Mucosa of descending colon (tissue), 3 donors: ENCODE measurements around the gene ADGRE2. TPM values are rescaled to one million over a fixed set of nuclear protein-coding genes. Genes with fewer than 3 reads are reported as not detected.

ENCODE experiments used
- ATAC-seq: fragments of 200-7000 bp; cut with Tn5 transposase; one replicate; pipeline ENCODE4 v1.9.1; 2020; ENCODE audit warnings: mild to moderate bottlenecking, moderate library complexity
- DNase-seq, 3 donors: peaks; one replicate each; pipeline ENCODE4 v3.0.0-alpha.2; 2020
- H3K36me3 ChIP-seq: fragments of 200-600 bp; one replicate; pipeline ENCODE4 v1.8.0; 2021; ENCODE audit warnings: low read depth, mild to moderate bottlenecking
- H3K4me1 ChIP-seq: fragments of 200-600 bp; one replicate; pipeline ENCODE4 v1.8.0; 2021; ENCODE audit warnings: low read depth, mild to moderate bottlenecking
- H3K4me3 ChIP-seq: fragments of 200-600 bp; one replicate; pipeline ENCODE4 v1.8.0; 2021; ENCODE audit warnings: mild to moderate bottlenecking
- H3K9me3 ChIP-seq: fragments of 200-600 bp; one replicate; pipeline ENCODE4 v1.8.0; 2021; ENCODE audit warnings: mild to moderate bottlenecking
- intact Hi-C, 2 donors: fragments of 100-400 bp; cut with DNase I in 1 of 2; cut with micrococcal nuclease in 1 of 2; formaldehyde crosslinking; loops; one replicate each; pipeline versions ENCODE4 v1.11.0 to v1.11.1; 2022; cut with DNase I, micrococcal nuclease
- total RNA-seq, 3 donors: library from RNA; stranded (reverse); fragmentation: NEBNext Ultra II Directional in 2 of 3; extraction: Animal tissue kit (Norgen Biotek cat#: 25700) in 2 of 3; gene quantifications; one replicate each; pipeline versions ENCODE4 v1.2.1 to v1.2.4, GENCODE V29; 2021 to 2023
- TF ChIP-seq, protein P1 (sequence below): fragments of 200-600 bp; IDR thresholded peaks from one replicate; pipeline ENCODE4 v1.8.0; 2022; ENCODE audit warnings: antibody characterized with exemption, mild to moderate bottlenecking
- donor health status: DM: no; HTN: no; CAD: no; lungs with moderate emphysema.
- donor health status: DM: no; HTN: no; CAD: no.
- donor health status: DM: no; HTN: yes; CAD: no.

The ADGRE2 gene
- total RNA-seq, 3 donors from 2014 or later, result 1.1 to 4.2 (median 1.9) TPM

DNA sequence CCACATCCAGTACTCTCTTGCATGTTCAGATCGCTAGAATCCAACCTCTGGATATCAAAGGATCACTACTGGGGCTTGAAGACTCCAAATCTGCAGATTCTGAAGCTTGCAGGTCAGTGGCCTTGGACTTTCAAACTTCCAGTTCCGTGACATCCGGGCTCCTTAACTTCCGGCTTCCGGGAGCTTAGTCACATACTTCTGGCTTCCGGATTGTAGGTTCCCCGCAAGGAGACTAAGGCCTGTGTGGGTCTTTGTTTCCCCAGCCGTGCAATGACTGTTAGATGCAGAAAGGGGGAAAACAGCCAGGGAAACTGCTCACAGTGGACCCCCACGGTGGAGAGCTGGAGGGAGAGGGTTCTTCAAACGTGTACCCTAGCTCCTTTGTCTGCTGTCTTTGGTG lies 47.2 kb downstream of the ADGRE2 start:
- ATAC-seq, result no peak
- intact Hi-C loops, result no loop called here
- TF ChIP-seq, protein P1, sequence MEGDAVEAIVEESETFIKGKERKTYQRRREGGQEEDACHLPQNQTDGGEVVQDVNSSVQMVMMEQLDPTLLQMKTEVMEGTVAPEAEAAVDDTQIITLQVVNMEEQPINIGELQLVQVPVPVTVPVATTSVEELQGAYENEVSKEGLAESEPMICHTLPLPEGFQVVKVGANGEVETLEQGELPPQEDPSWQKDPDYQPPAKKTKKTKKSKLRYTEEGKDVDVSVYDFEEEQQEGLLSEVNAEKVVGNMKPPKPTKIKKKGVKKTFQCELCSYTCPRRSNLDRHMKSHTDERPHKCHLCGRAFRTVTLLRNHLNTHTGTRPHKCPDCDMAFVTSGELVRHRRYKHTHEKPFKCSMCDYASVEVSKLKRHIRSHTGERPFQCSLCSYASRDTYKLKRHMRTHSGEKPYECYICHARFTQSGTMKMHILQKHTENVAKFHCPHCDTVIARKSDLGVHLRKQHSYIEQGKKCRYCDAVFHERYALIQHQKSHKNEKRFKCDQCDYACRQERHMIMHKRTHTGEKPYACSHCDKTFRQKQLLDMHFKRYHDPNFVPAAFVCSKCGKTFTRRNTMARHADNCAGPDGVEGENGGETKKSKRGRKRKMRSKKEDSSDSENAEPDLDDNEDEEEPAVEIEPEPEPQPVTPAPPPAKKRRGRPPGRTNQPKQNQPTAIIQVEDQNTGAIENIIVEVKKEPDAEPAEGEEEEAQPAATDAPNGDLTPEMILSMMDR, result no peak

DNA sequence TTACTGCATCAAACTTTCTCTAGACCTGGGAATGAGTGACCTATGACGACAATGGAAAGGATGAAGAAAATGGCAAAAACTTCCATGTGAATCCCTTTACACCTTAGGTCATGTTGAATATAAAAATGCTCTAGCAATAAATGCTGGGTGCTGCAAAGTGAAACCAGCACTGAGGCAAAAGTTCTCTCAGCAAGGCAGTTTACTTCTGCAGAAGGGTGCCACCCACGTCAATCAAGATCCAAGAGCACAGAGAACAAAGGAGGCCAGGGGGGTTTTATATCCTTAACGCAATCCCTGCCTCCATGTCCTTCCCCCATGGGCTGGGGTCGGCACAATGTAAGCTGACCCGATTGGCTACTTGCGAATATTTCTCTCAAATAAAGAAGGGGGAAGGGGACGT lies 49.8 kb downstream of the ADGRE2 start:
- TF ChIP-seq, protein P1, result no peak
- no peaks in the 10 kb centered on the region for H3K36me3 ChIP-seq
- H3K9me3 ChIP-seq, result peaks cover 56% of the 10 kb centered on the region
- no peak overlapping the region for H3K4me3 ChIP-seq
- no peak for DNase-seq
- no peak for ATAC-seq
- intact Hi-C loops, result no loop called here
- no peaks in the 10 kb centered on the region for H3K4me1 ChIP-seq

More for the DNA sequence above, 47.2 kb downstream of the ADGRE2 start:
- Histone ChIP-seq H3K36me3 (no peaks in the 10 kb centered on the region), H3K9me3 (peaks cover 31% of the 10 kb centered on the region), H3K4me3 (no peak overlapping the region), H3K4me1 (no peaks in the 10 kb centered on the region)
- no peak for DNase-seq

DNA sequence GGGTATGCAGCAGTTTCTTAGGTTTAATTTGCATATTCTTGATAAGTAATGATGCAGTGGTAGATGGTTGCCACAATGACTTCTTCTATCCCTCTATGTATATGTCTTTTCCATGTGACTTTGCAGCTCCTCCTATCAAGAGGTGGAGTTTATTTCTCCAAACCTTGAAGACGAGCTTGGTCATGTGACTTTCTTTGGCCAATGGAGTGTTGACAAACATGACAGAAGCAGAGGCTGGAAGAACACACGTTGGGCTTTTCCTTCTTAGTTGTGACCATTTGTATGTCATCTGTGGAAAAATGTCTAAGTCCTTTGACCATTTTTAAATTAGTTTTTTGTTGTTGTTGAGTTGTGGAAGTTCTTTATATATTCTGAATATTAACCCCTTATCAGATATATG lies 56.2 kb downstream of the ADGRE2 start:
- H3K4me1 ChIP-seq, result no peaks in the 10 kb centered on the region
- ATAC-seq, result no peak
- TF ChIP-seq, protein P1, result no peak
- no peak overlapping the region for H3K4me3 ChIP-seq
- peaks cover 15% of the 10 kb centered on the region for H3K36me3 ChIP-seq
- no peak for DNase-seq
- peaks cover 98% of the 10 kb centered on the region for H3K9me3 ChIP-seq
- intact Hi-C loops, result no loop called here

DNA sequence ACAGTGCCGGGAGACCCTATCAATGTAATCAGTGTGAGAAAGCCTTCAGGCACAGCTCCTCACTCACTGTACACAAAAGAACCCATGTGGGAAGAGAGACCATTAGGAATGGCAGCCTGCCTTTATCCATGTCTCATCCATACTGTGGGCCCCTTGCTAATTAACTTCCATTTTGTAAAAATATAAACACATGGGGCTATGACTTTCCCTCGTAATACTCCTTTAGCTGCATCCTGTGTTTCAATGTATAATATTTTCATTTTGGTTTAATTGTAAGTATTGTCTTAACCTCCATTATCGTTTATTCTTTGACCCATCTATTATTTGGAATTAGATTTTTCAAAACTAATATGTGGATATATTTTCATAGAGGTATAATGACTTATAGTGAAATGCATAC lies 59.2 kb downstream of the ADGRE2 start:
- intact Hi-C loops, result no loop called here
- Histone ChIP-seq H3K9me3 (peaks cover 94% of the 10 kb centered on the region), H3K36me3 (peaks cover 27% of the 10 kb centered on the region), H3K4me3 (no peak overlapping the region), H3K4me1 (no peaks in the 10 kb centered on the region)
- ATAC-seq (no peak), DNase-seq (no peak)
- TF ChIP-seq, protein P1, result no peak

DNA sequence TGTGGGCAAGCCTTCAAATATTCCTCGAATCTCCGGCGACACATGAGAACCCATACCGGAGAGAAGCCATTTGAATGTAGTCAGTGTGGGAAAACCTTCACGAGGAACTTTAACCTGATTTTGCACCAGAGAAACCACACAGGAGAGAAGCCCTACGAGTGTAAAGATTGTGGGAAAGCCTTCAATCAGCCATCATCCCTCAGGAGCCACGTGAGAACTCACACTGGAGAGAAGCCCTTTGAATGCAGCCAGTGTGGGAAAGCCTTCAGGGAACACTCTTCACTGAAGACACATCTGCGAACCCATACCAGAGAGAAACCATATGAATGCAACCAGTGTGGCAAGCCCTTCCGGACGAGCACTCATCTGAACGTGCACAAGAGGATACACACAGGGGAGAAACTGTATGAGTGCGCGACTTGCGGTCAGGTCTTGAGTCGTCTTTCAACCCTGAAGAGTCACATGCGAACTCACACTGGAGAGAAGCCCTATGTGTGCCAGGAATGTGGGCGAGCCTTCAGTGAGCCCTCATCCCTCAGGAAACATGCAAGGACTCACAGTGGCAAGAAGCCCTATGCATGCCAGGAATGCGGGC lies 59.7 kb downstream of the ADGRE2 start:
- DNase-seq (no peak), ATAC-seq (no peak)
- Histone ChIP-seq H3K4me3 (no peak overlapping the region), H3K36me3 (peaks cover 27% of the 10 kb centered on the region), H3K4me1 (no peaks in the 10 kb centered on the region), H3K9me3 (peaks cover 92% of the 10 kb centered on the region)
- TF ChIP-seq, protein P1, result no peak
- intact Hi-C loops, result no loop called here

DNA sequence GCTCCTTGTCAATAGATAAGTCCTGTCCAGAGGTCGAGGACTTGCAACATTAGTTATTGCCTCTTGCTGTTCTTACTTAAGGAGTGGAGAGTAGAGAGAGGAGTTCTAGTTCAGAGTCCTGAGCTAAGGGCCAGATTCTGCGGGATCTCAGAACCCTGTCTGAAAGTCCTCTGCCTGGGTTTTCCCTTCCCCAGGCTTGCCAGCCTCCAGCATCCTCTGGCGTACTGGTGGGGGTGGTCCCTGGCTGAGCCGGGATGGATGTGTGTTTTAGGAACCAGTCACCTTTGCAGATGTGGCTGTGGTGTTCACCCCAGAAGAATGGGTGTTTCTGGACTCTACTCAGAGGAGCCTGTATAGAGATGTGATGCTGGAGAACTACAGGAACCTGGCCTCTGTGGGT lies 62.5 kb downstream of the ADGRE2 start:
- Histone ChIP-seq H3K4me3 (no peak overlapping the region), H3K9me3 (peaks cover 65% of the 10 kb centered on the region), H3K36me3 (peaks cover 27% of the 10 kb centered on the region), H3K4me1 (no peaks in the 10 kb centered on the region)
- no peak for ATAC-seq
- TF ChIP-seq, protein P1, result no peak
- intact Hi-C loops, result no loop called here
- no peak for DNase-seq
